Activated CD8-positive, alpha-beta memory T cell treated with anti-CD3 and anti-CD28 coated beads for 1 hour (primary cell): ENCODE data around the gene IL4R.
"Not testable (repeated sequence)": the region's sequence is repeated elsewhere in the genome, so short reads cannot be mapped to it uniquely, and the experiment has no call there.

Experiments
- DNase-seq, 2 donors: peaks; one replicate each; pipeline ENCODE4 v3.0.0-alpha.2; 2020; ENCODE audit warnings: low read depth in 1 of 2; ENCODE audit errors: extremely low read depth in 1 of 2

Gene IL4R

GRCh38 chr16:27313422-27314160 lies at the start of gene IL4R:
TSS of gene IL4R (plus strand) at chr16:27313974. CDS start at chr16:27340204, 26,230 bp downstream.
- DNase-seq, result peak in 1 of 2 donors; percentile 54

- no peak for DNase-seq
These were observed 49.6 kb upstream of the IL4R start for GRCh38 chr16:27264151-27264550.

DNA sequence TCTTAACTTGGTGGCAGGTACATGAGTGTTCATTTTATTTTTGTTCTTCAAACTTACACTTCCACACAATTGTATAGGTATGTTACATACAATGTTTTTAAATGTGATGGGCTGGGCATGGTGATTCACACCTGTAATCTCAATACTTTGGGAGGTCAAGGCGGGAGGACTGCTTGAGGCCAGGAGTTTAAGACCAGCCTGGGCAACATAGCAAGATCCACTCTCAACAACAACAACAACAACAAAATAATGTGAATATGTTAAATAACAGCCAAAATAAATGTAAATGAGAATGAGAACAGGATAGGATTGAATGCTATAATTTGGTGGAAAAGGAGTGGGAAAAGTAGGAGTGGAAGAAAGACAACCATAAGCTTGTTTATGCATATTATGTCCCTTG lies 47.8 kb upstream of the IL4R start:
- no peak for DNase-seq

- DNase-seq, result no peak
These were observed 46.6 kb upstream of the IL4R start for GRCh38 chr16:27267037-27267677.

DNA sequence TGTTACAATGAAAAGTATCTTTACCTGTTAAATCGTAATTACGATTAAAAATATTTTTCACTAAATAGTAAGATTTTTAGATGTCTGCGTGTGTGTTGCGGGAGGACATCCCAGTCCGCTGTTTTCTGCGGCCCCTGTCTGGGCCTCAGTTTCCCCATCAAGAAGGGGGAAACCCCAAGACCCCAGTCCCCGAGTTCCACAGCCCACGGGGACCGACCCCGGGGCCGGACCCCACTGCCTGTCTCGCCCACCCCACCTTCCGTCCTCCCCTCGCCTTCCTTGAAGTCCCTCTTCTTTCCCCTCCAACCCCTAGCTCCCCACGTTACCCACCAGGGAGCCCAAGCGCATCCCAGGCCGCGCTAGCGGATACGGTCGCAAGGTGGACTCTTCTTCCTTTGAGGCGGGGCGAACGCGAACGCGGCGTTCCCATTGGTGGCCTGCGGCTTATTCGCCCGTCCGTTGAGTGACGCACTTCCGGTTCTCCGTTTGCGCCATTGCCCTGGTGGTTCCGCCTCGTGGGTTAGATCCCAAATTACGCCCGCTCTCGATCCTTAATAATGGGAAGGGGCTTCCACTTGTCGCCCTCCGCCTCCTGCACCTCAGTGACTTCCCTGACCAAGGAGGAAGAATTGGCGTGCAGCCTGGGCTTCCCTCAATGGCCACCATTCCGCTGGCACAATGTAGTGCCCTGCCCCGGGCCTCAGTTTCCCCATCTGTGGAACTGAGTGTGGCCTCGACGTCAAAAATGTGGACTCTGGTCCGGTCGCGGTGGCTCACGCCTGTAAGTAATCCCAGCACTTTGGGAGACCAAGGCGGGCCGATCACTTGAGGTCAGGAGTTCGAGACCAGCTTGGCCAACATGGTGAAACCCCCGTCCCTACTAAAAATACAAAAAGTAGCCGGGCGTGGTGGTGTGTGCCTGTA lies 45.1 kb upstream of the IL4R start, which contains the start of gene NSMCE1:
NSMCE1 (minus strand) TSS at position 397 of the 924 bp plus-strand sequence. CDS start 11,202 bp downstream, outside the sequence.
- peak; percentile 94 to 95 for DNase-seq

GRCh38 chr16:27269300-27270150 lies 44.2 kb upstream of the IL4R start:
- no peak for DNase-seq

GRCh38 chr16:27270349-27270748 lies 43.4 kb upstream of the IL4R start:
- DNase-seq, result no peak

GRCh38 chr16:27272076-27272475 lies 41.7 kb upstream of the IL4R start:
- no peak for DNase-seq

GRCh38 chr16:27272697-27273096 lies 41.1 kb upstream of the IL4R start:
- DNase-seq, result not testable (repeated sequence)

DNA sequence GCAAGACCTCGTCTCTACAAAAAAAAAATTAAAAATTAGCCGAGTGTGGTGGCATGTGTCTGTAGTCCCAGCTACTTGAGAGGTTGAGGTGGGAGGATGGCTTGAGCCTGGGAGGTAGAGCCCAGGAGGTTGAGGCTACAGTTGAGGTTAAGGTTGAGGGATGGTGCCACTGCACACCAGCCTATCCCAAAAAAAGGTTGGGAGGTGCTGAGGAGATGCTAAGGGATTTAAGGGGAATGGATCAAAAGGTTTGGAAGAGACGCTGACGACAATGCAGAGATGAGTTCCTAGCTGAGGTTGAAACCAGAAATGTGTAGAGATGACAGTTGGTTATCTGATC lies 40.5 kb upstream of the IL4R start:
- DNase-seq, result no peak

DNA sequence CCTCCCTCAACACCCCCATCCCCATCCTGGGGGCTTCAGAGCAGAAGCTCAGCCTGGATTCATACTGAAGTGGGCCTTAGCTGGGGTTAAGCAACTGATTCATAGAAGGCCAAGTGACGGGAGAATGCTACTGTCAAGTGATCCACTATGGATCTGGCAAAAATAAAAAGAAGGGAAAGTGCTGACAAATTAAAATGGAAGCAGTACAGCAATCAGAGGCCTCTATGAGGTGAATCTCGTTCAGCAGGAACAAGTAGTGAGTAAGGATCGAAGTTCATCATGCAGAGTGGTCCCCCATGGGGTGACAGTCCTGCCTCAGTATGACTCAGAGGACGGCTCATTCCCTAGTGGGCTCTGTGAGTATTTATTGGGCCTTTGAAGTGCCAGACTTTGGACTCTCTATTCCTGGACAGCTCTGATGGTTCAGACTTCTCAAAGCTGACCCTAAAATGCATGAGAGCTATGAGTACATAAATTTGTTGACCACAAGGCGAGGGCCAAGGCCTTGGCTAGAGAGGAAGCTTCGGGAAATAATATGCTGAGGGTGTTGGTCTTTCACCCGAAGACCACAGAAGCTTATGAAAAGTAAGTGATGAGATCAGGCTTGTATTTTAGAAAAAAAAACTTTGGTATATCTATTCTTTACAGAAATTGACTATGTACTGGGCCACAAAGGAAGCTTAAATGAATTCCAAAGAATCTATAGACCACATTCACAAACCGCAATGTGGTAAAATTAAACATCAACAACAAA lies 39.9 kb upstream of the IL4R start:
- DNase-seq, result no peak

DNA sequence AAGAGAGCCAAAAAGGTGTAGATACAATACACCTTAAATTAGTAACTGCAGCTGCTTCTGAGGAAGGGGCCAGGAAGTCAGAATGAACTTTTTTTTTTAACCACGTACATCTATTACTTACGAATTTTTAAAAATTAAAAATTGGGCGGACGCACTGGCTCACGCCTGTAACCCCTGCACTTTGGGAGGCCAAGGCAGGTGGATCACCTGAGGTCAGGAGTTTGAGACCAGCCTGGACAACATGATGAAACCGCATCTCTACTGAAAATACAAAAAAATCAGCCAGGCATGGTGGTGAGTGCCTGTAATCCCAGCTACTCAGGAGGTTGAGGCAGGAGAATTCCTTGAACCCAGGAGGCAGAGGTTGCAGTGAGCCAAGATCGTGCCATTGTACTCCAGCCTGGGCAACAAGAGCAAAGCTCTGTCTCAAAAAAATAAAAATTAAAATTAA lies 39.3 kb upstream of the IL4R start:
- DNase-seq, result not testable (repeated sequence)

GRCh38 chr16:27275394-27275793 lies 38.4 kb upstream of the IL4R start:
- no peak for DNase-seq

- no peak for DNase-seq
These were observed 32.5 kb upstream of the IL4R start for GRCh38 chr16:27281243-27281642.

DNA sequence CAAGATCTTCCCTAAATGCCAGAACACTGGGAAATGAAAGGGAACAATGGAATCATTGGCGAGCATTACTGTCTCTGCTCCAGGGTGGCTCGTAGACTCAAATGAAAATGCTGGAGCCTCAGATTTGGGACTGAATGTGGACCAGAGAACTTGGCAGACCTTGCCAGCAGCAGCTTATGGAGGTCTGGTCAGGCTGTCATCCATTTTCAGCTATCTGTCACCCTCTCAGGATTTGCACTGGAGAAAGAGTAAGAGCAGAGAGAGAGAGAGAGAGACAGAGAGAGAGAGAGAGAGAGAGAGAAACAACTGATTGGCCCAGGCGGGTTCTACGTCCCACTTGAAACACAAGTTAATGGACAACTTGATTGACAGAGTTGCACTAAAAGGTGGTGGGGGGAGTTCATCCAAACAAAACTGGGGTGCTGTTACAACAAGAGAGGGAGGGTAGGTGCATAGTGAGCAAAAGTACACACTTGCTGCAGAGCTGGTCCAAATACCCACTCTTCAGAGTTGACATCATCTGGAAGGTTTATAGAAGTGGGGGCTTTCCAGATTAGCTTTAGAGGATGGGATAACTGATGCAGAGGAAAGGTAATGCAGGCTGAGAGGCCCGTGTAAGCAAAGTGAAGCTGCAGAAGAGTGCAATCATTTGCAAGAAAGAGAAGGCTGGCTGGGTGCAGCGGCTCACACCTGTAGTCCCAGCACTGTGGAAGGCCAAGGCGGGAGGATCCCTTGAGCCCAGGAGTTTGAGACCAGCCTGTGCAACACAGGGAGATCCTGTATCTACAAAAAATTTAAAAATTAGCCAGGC lies 28.7 kb upstream of the IL4R start:
- DNase-seq, result no peak

- DNase-seq, result no peak
These were observed 28.0 kb upstream of the IL4R start for GRCh38 chr16:27285676-27286196.

GRCh38 chr16:27286451-27286850 lies 27.3 kb upstream of the IL4R start:
- no peak for DNase-seq

DNA sequence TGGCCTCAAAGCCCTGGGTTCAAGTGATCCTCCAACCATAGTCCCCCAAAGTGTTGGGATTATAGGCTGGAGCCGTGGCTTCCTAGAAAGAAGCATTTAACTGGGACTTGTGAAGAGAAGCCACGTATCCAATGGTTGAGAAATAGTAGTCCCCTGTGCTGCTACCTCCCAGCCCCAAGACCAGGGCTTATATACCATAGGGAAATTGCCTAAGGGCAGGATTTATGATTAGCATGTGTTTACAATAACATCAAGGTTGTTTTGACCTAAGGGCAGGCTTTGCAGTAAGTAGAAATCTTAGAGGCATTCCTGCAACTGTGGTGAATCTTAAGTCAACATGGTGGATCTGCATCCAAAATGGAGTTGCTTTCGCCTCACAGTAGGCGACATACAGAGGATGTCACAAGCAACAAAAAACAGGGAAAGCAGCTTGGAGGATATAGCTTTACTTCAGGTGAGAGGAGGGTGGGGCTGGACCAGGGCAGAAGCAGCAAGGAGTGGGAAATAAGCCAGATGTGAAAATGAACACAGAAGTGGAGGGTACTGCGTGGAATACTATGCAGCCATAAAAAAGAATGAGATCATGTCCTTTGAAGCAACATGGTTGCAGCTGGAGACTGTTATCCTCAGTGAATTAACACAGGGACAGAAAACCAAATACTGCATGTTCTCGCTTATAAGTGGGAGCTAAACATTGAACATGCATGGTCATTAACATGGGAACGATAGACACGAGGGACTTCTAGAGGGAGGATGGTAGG lies 26.5 kb upstream of the IL4R start:
- no peak for DNase-seq
